Measurements from ENCODE around the gene CLK4. TPM values are rescaled to one million over a fixed set of nuclear protein-coding genes. Genes with fewer than 3 reads are reported as not detected.

CLK4 gene
- total RNA-seq, 1 experiment from 2014 or later: 13.3 TPM

DNA sequence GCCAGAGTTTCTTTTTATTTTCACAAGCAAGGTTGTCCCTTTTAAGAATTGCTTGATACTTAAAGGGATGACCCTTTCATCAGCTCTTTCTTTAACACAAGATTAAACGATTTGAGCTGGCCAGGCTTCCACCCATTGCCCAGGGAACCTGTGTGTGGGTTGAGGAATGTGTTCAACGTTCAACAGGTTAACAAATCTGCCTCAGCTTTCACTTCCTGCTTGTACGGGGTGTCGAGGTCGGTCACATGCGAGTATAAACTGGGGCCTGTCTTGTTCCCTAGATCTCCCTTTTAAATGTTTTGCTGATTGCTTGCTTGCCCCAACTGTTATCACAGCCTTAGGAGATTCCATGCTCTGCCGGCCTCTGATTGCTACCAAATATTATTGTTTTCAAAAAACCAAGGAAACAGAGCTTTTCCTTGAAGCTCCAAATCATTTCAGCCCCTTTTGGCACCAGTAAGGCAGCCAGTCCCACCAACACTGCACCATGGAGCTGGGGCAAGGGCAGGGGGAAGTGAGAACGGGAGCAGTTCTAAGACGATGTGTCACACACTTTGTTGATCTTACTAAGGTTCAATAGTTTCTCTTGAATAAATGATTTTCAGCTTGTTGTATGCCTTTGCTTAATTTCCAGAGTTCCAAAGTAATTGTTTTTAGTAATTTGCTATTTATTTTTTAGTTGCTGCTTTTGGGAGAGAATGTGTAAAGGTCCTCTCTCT lies 10.7 kb upstream of the CLK4 start:
- no peak for DNase-seq (ENCODE audit: low read depth)

DNA sequence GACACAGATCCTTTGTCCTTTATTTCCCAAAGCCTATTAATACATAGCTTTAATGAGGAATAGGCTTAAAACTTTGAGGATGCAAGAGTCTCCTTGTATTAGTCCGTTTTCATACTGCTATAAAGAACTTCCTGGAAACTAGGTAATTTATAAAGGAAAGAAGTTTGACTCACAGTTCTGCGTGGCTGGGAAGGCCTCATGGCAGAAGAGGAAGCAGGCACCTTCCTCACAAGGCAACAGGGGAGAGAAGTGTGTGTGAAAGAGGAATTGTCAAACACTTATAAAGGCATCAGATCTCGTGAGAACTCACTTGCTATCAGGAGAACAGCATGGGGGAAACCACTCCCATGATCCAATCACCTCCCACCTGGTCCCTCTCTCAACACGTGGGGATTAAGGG lies 5.4 kb upstream of the CLK4 start:
- DNase-seq (ENCODE audit: low read depth): no peak

DNA sequence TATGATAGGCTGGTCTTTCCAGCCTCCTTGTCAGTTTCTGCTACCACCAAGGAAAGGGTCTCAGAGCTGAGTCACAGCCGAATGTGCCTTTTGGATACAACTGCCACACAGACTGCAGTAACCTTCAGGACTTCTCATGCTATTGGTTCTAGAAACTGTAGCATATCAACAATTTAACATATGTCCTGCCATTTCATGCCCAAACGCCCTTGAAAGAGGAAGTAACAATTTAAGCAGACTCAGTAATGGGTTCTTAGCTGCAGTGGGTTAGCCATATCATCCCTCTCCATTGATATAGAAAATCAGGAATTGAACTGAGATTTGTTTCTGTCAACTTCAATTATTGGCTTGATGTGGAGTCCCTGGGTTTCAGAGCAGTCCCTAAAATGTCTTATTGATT lies 4.1 kb upstream of the CLK4 start:
- DNase-seq (ENCODE audit: low read depth): no peak

DNA sequence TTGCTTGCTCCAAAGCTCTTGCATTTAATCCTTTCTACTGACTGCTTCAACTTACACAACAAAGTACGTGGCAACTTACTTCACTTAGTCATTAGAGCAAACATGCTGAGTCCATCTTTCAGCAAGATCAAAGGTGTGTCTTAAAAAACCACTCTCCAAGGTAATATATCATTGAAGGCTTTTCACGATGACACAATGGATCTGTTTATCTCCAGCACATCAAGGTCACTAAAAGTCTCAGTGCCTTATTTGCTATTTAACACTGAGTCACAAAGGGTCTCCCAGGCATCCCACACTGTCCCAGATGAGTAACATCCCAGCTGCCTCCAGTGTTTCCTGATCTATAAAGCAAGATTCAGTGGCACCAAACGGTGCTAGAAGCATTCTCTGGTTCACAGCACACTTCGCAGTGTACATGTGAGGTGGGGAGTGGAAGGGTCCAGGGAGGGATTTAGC lies 3.7 kb upstream of the CLK4 start:
- peak; percentile 22 for DNase-seq (ENCODE audit: low read depth)

DNA sequence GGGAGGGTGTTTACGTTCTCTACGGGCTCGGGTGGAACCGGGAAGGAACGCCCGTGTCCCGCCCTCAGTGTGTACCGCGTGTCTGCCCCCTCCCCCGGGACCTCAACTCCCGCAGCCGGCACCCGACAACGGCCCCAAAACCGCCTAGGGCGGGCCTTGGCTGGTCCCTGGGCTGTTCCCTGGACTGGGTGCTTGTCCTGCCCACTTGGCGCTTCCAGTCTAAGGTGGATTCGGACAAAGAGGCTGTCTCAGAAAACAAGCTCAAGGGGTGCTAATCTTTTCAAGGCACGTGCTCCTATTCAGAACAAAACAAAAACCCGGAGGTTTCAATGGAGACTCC lies 379 bp upstream of the CLK4 start:
- no peak for DNase-seq (ENCODE audit: low read depth)

DNA sequence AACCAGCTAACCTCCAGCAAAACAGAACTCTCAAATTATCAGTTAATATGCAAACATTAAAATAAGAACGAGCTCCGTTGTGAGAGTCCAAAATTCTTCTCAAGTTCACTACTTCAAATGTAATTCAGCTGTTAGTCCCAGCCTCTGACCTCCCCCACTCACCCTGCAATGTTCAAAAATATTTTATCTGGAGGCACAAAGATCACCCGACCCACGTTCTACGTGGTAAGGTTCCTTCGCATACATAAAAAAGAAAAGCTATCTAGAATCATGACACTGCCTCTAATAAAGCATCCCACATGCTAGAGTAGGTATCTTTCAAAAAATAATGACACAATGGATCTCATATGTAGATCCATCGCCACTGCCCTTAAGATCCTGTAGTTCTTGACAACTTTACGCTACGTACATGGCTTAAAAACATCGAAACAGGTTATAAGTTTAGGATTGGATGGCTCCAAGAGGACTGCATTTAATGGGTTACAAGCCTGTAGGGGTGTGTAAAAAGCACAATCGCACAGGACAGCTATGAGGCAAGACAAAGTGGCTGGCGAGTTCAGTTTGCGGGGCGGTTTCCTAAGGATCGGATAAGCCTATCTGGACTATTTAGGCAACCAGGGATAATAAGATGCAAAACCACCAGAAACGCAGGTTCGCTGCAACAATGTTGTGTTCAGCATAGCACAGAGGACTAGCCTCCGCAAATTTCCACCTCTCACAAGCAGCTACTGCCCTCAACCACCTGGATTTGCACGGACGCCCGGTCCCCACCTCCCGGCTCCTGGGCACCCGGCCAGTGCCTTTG lies 969 bp downstream of the CLK4 start:
- DNase-seq (ENCODE audit: low read depth): peak; percentile 26

- peak; percentile 15 for DNase-seq (ENCODE audit: low read depth)
These were observed 2.0 kb downstream of the CLK4 start for GRCh38 chr5:178624631-178625546.

- DNase-seq (ENCODE audit: low read depth): no peak
These were observed 4.1 kb downstream of the CLK4 start for GRCh38 chr5:178622679-178623247.

DNA sequence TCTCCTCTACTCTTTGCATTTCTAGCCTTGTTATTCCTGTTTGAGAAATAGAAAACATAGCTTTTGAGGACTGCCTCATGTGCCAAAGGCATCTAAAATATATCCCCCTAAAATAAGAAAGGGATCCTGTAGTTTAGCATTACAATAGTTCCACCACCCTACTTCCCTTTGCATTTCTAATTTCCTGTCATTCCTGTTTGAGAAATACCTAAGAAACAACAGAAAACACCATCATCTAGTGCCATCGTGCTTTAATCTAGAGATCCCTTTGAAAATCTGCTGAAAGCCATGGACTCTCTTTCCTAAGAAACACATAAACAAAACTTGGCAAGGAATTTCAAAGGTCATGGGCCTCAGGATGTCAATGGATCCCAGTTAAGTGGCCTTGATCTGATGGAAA lies 7.5 kb downstream of the CLK4 start:
- no peak for DNase-seq (ENCODE audit: low read depth)

DNA sequence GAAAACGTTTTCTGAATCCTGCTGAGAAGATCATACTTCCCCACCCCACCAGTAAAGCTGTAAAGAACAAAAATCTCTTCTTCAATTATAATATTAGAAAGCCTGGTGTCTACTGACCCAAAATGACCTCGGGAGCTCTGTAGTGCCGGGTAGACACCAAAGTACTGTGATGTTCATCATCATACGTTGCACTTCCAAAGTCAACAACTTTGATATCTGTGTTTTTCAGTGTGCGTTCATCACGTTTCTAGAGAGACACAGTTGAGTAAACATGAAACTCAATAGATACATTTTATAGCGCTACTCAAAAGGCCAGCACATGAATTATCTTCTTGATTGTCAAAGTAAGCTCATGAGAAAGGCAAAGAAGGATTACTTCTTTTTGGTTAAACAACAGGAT lies 14.6 kb downstream of the CLK4 start:
- DNase-seq (ENCODE audit: low read depth): no peak

DNA sequence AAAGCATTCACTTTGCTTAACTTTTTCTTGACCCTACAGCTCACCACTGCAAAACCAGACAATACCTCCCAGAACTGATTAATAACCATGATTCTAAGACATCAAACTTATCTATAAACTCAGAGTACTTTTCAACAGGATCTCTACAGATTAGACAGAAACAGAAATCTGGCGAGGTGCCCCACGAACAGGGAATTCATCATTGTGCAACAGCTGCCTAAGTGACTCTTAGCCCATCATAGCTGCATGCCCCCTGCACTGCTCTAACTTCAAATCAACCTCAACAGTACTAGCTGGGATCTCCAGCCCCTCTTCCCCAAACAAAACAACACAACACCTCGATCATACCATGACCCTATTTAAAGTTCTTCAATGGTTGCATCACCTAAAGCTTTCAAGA lies 20.6 kb downstream of the CLK4 start:
- no peak for DNase-seq (ENCODE audit: low read depth)

- DNase-seq (ENCODE audit: low read depth): no peak
These were observed 21.1 kb downstream of the CLK4 start for GRCh38 chr5:178605788-178606187.

DNA sequence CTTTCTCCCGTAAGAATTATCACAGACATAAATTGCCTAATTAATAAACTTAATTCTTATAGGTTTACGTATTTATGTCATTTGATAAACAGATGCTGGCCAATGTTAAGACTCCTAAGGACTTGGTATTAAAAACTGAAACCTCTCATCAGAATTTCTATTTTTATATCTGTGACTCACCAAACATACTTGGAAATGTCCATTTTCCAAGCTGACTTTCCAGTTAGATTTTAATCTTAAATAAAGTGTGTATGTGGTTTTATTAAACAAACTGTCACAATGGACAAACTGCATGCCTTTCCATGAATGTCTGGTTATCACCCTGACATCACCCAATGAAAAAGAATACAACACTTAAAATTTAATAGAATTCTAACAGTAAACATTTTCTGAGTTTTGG lies 24.1 kb downstream of the CLK4 start:
- peak; percentile 32 for DNase-seq (ENCODE audit: low read depth)

GRCh38 chr5:178595750-178596149 lies 31.1 kb downstream of the CLK4 start:
- DNase-seq (ENCODE audit: low read depth): no peak

- peak; percentile 13 for DNase-seq (ENCODE audit: low read depth)
These were observed 31.7 kb downstream of the CLK4 start for GRCh38 chr5:178595150-178595549.

- DNase-seq (ENCODE audit: low read depth): no peak
These were observed 35.9 kb downstream of the CLK4 start for GRCh38 chr5:178590924-178591423.

DNA sequence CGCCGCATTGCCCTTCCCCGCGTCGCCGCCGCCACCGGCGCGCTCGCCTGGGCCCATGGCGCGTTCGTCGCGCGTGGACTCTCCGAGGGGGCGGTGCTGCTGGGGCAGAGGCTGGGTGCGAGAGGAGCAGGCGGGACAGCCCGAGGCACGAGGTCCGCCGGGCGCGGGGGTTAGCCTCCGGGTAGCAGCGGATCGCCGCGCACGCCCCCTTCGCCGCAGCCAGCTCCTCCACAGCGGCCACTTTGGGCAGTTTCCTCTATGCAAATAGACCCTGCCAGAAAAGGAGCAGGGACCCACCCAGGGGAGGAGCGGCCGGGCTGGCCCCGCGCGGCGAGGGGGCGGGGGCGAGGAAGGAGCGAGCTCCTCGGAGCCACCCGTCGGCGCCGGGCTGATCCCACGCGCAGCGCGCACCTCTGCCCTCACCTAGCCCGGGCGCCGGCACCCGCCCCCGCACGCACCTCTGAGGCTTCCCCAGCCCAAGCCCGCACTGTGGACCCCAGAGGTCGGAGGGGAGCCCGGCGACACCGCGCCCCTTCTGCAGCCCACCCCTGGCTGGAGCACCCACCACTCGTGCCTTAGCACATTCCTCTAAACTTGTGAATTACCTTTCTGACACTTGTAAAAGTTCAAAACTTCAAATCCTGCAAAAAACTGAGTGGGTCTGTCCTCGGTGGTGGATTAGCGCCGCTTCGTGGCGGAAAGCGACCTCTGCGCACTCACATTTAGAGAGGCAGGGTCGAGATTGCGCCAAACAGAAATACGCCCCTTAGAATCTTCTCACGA lies 36.5 kb downstream of the CLK4 start, which contains the start of gene COL23A1:
COL23A1 (minus strand) TSS at position 253 of the 783 bp plus-strand sequence.
- DNase-seq (ENCODE audit: low read depth): peak; percentile 14

DNA sequence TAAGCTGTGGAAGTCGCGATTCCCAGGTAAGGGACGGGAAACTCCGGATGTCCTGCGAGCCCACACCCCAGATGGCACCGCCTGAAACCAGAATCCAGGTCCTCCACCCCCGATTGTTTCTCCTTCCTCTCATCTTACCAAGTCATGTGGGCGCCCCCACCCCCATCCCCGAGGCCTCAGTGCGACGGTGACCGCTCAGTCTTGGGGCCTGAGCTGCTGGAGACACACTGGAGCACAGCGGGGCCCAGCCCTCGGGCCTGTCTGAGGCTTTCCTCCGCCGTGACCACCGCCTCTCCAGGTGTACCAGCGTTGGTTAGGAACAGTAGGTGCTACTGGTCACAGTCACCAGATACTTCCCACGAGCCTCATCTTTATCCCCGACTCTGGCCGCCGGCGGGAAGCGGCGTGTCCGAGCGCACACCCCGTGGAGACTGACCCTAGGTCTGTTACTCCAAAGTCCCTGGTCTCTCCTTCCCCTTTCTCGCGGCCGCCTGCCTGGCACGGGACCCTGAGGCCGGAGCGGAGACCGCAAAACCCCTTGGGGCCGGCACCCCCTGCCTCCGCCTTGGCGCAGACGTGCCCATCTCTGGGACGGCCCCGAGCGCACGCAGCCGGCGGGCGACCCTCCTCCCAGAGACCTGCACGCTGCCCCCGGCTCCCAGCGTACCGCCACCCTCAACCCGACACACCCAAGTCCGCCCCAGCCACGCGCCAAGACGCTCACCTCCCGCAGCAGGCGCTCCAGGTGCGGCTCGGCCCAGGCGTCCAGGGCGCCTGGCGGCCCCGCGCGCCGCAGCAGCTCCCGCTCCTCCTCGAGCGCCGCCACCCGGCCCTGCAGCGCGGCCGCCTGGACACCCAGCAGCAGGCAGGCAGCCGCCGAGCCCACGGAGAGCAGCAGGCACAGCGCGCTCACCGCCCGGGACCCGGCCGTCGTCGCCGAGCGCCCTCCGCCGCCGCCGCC lies 37.4 kb downstream of the CLK4 start:
- no peak for DNase-seq (ENCODE audit: low read depth)

GRCh38 chr5:178588769-178589168 lies 38.1 kb downstream of the CLK4 start:
- DNase-seq (ENCODE audit: low read depth): no peak
